Measurements from ENCODE around the gene LRRC3. TPM values are rescaled to one million over a fixed set of nuclear protein-coding genes. Genes with fewer than 3 reads are reported as not detected.
A peak's percentile ranks its signal among the peaks of the same experiment; 100 is the strongest.

LRRC3 gene
- total RNA-seq, 1 donor from 2014 or later, result 2.7 TPM

GRCh38 chr21:44421901-44422840, 33.1 kb upstream of the LRRC3 start:
- DNase-seq, result peak; percentile 17
- ATAC-seq (ENCODE audit: poor library complexity), result no peak
- intact Hi-C loops (cut with DNase I), result no loop called here

GRCh38 chr21:44423312-44423821, 31.9 kb upstream of the LRRC3 start:
- DNase-seq (peak; percentile 30), ATAC-seq (ENCODE audit: poor library complexity) (no peak)
- intact Hi-C loops (cut with DNase I), result no loop called here

- intact Hi-C loops (cut with DNase I), result no loop called here
- ATAC-seq (ENCODE audit: poor library complexity) (no peak), DNase-seq (no peak)
Observed at GRCh38 chr21:44423941-44424607, 31.2 kb upstream of the LRRC3 start.

GRCh38 chr21:44424608-44425306, 30.6 kb upstream of the LRRC3 start:
- DNase-seq, result peak; percentile 37
- ATAC-seq (ENCODE audit: poor library complexity), result no peak
- intact Hi-C loops (cut with DNase I), result no loop called here

GRCh38 chr21:44425307-44425894, 29.9 kb upstream of the LRRC3 start:
- DNase-seq (peak; percentile 39), ATAC-seq (ENCODE audit: poor library complexity) (no peak)
- intact Hi-C loops (cut with DNase I), result no loop called here

GRCh38 chr21:44425895-44426662, 29.2 kb upstream of the LRRC3 start:
- intact Hi-C loops (cut with DNase I), result no loop called here
- ATAC-seq (ENCODE audit: poor library complexity), result no peak
- peak; percentile 28 for DNase-seq

- intact Hi-C loops (cut with DNase I), result no loop called here
- no peak for ATAC-seq (ENCODE audit: poor library complexity)
- DNase-seq, result peak; percentile 34
Observed at GRCh38 chr21:44426663-44427191, 28.6 kb upstream of the LRRC3 start.

- peak; percentile 26 for DNase-seq
- no peak for ATAC-seq (ENCODE audit: poor library complexity)
Observed at GRCh38 chr21:44427241-44428120, 27.8 kb upstream of the LRRC3 start.

GRCh38 chr21:44428281-44428960, 26.9 kb upstream of the LRRC3 start:
- intact Hi-C loops (cut with DNase I), result no loop called here
- DNase-seq (peak; percentile 36), ATAC-seq (ENCODE audit: poor library complexity) (no peak)

More at GRCh38 chr21:44427241-44428120, 27.8 kb upstream of the LRRC3 start:
- intact Hi-C loops (cut with DNase I), result no loop called here

GRCh38 chr21:44429894-44430293, 25.4 kb upstream of the LRRC3 start:
- ATAC-seq (ENCODE audit: poor library complexity) (no peak), DNase-seq (no peak)
- intact Hi-C loops (cut with DNase I), result no loop called here

GRCh38 chr21:44431300-44431699, 24.0 kb upstream of the LRRC3 start:
- ATAC-seq (ENCODE audit: poor library complexity) (no peak), DNase-seq (no peak)
- intact Hi-C loops (cut with DNase I), result no loop called here

GRCh38 chr21:44432841-44433790, 22.2 kb upstream of the LRRC3 start:
- ATAC-seq (ENCODE audit: poor library complexity), result no peak
- DNase-seq, result peak; percentile 41
- intact Hi-C loops (cut with DNase I), result no loop called here

GRCh38 chr21:44433791-44434567, 21.3 kb upstream of the LRRC3 start:
- intact Hi-C loops (cut with DNase I), result no loop called here
- ATAC-seq (ENCODE audit: poor library complexity) (no peak), DNase-seq (peak; percentile 26)

GRCh38 chr21:44434568-44434925, 20.8 kb upstream of the LRRC3 start:
- no peak for ATAC-seq (ENCODE audit: poor library complexity)
- intact Hi-C loops (cut with DNase I), result no loop called here
- DNase-seq, result peak; percentile 13

Measured in Right ventricle myocardium superior (tissue), 1 donor.